OCI-LY7 (cell line): ENCODE results near the gene CSNK1E. TPM values are rescaled to one million over a fixed set of nuclear protein-coding genes. Genes with fewer than 3 reads are reported as not detected.

Source experiments
- BruUV-seq: library from RNA; stranded (reverse); fragments of 400-500 nt; replicated peaks from 2 replicates; lab custom pipeline; 2021; lab: Mats Ljungman, UMichigan
- CTCF ChIA-PET: fragments of 300-600 bp; sonication (Branson Sonifier 250); formaldehyde crosslinking; loops from one replicate; lab custom pipeline; 2022; ENCODE audit warnings: antibody characterized with exemption; ENCODE audit not compliant: unreplicated experiment; lab: Charles Lee
- POLR2A ChIA-PET: fragments of 300-600 bp; sonication (Branson Sonifier 250); formaldehyde crosslinking; loops from one replicate; lab custom pipeline; 2022; ENCODE audit warnings: antibody characterized with exemption; lab: Charles Lee
- DNase-seq: peaks from one replicate; pipeline ENCODE4 v3.0.0-alpha.2; 2015; ENCODE audit warnings: low spot score
- H2AFZ ChIP-seq: fragments of 200-600 bp; sonication (generic), shearing (Covaris generic); 2 replicates; pipeline ENCODE4 v1.6.1; 2014; ENCODE audit warnings: mild to moderate bottlenecking, antibody characterized with exemption, low read length, moderate library complexity
- H3K27ac ChIP-seq: fragments of 200-600 bp; sonication (generic); 2 replicates; pipeline ENCODE4 v1.5.1; 2014; ENCODE audit warnings: mixed run types, low read depth, mild to moderate bottlenecking, moderate library complexity, low read length, inconsistent platforms; ENCODE audit not compliant: poor library complexity, severe bottlenecking
- H3K36me3 ChIP-seq: fragments of 200-600 bp; sonication (generic); 2 replicates; pipeline ENCODE4 v1.6.1; 2014; ENCODE audit warnings: mild to moderate bottlenecking, antibody characterized with exemption, low read length, moderate library complexity, mixed read lengths; ENCODE audit not compliant: insufficient read depth
- H3K4me1 ChIP-seq: fragments of 200-600 bp; sonication (generic); 2 replicates; pipeline ENCODE4 v1.5.1; 2014; ENCODE audit warnings: mild to moderate bottlenecking, low read length; ENCODE audit not compliant: insufficient read depth, poor library complexity, severe bottlenecking
- H3K4me2 ChIP-seq: fragments of 200-600 bp; sonication (generic); 2 replicates; pipeline ENCODE4 v1.6.1; 2014; ENCODE audit warnings: mild to moderate bottlenecking, low read length
- H3K4me3 ChIP-seq: fragments of 200-600 bp; sonication (generic); 2 replicates; pipeline ENCODE4 v1.5.1; 2014; ENCODE audit warnings: mild to moderate bottlenecking, low read depth, low read length; ENCODE audit not compliant: poor library complexity, severe bottlenecking
- H3K79me2 ChIP-seq: fragments of 200-600 bp; sonication (generic); 2 replicates; pipeline ENCODE4 v1.6.1; 2016; ENCODE audit warnings: low read depth, mild to moderate bottlenecking, low read length, moderate library complexity, mixed read lengths; ENCODE audit not compliant: insufficient read depth
- H3K9me2 ChIP-seq: fragments of 200-600 bp; sonication (generic); 2 replicates; pipeline ENCODE4 v1.6.1; 2016; ENCODE audit warnings: mild to moderate bottlenecking, low read length, mixed read lengths; ENCODE audit not compliant: insufficient read depth
- H3K9me3 ChIP-seq: fragments of 200-600 bp; sonication (generic); 2 replicates; pipeline ENCODE4 v1.6.1; 2014; ENCODE audit warnings: mild to moderate bottlenecking, mixed run types, low read length, mixed read lengths
- H4K20me1 ChIP-seq: fragments of 200-600 bp; sonication (generic); 2 replicates; pipeline ENCODE4 v1.6.1; 2014; ENCODE audit warnings: mild to moderate bottlenecking, antibody characterized with exemption, low read length, moderate library complexity, mixed read lengths; ENCODE audit not compliant: insufficient read depth
- EZH2phosphoT487 ChIP-seq: fragments of 200-600 bp; sonication (generic); IDR thresholded peaks from 2 replicates; pipeline ENCODE4 v1.6.1; 2018; ENCODE audit warnings: low read depth, borderline replicate concordance, mild to moderate bottlenecking, mixed run types, antibody characterized with exemption, low read length, moderate library complexity, mixed read lengths
- intact Hi-C: fragments of 100-400 bp; cut with micrococcal nuclease; formaldehyde crosslinking; loops from one replicate; pipeline ENCODE4 v1.10.0; 2022; ENCODE audit not compliant: unreplicated experiment
- total RNA-seq, 2 experiments: library from RNA; depleted of rRNA in 1 of 2; stranded (reverse); fragments of >200 nt in 1 of 2; shearing (Covaris generic) in 1 of 2; gene quantifications; 2 replicates each; pipeline ENCODE4 v1.2.3, GENCODE V29; 2014 to 2022
- TF ChIP-seq, protein P1 (sequence below): fragments of 200-600 bp; sonication (generic); conservative IDR thresholded peaks from 2 replicates; pipeline ENCODE4 v1.5.1; 2014; ENCODE audit warnings: mild to moderate bottlenecking, antibody characterized with exemption, low read length, moderate library complexity, mixed read lengths

CSNK1E gene
- total RNA-seq, 2 experiments from 2014 or later: 182 to 203 TPM

DNA sequence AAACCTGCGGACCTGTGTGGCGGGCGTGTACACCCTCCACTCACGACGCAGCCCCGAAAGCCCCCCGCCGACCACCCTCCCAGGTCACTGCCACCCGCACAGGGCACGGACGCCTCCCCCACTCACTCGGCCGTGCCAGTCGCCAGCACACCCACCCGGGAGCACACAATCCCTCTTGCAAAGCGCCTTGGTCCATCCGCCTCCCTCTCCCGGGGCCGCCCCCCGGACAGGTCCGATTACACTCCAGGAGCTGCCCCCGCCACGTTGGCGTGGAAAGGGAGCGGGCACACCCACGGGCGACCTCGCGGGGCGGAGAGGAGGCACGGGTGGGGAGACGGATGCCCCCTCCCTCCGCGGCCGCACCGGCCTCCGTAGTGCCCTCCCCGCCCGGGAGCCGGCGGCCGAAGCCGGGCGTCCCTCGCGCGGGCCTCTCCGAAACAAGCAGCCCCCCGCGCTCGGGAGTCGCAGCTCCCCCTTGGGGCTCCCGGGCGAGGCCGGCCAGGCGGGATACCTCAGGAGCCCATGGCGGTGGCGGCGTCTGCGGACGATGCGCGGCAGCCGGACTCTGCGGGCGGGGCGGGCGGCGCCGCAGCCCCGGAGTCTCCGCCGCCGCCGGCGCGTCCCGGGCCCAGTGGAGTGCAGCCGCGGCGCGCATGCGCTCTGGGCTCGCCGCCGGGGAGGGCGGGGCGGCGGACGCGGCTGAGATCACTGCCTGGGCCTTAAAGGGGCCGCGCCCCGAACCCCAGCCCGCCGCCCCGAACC lies 44.7 kb downstream of the CSNK1E start, which contains the start of gene TMEM184B:
TMEM184B (minus strand) TSS at position 638 of the 762 bp plus-strand sequence. CDS start 25,049 bp downstream, outside the sequence.
- H4K20me1 ChIP-seq: peaks cover 14% of the 10 kb centered on the region
- H2AFZ ChIP-seq: peak within 1 kb of the TSS; percentile 91
- peaks cover 19% of the 10 kb centered on the region; the same call in 1 of the 2 replicates for H3K79me2 ChIP-seq
- ChIA-PET CTCF (no interaction called here), POLR2A (no interaction called here)
- H3K27ac ChIP-seq: peak within 1 kb of the TSS; percentile 49
- H3K4me1 ChIP-seq: peaks cover 75% of the 10 kb centered on the region
- TF ChIP-seq, protein P1, sequence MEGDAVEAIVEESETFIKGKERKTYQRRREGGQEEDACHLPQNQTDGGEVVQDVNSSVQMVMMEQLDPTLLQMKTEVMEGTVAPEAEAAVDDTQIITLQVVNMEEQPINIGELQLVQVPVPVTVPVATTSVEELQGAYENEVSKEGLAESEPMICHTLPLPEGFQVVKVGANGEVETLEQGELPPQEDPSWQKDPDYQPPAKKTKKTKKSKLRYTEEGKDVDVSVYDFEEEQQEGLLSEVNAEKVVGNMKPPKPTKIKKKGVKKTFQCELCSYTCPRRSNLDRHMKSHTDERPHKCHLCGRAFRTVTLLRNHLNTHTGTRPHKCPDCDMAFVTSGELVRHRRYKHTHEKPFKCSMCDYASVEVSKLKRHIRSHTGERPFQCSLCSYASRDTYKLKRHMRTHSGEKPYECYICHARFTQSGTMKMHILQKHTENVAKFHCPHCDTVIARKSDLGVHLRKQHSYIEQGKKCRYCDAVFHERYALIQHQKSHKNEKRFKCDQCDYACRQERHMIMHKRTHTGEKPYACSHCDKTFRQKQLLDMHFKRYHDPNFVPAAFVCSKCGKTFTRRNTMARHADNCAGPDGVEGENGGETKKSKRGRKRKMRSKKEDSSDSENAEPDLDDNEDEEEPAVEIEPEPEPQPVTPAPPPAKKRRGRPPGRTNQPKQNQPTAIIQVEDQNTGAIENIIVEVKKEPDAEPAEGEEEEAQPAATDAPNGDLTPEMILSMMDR: no peak
- TF ChIP-seq EZH2phosphoT487: no peak
- intact Hi-C loops: loop anchor here (1.0 kb wide), 1 partner anchor 28 kb away; no protein-coding TSS in a partner anchor
- H3K9me2 ChIP-seq: no peaks in the 10 kb centered on the region
- H3K4me3 ChIP-seq: peak within 1 kb of the TSS; percentile 87
- DNase-seq: peak; percentile 83
- H3K4me2 ChIP-seq: peak within 1 kb of the TSS; percentile 100
- BruUV-seq: no TSS peak
- no peaks in the 10 kb centered on the region for H3K36me3 ChIP-seq
- no peaks in the 10 kb centered on the region for H3K9me3 ChIP-seq

DNA sequence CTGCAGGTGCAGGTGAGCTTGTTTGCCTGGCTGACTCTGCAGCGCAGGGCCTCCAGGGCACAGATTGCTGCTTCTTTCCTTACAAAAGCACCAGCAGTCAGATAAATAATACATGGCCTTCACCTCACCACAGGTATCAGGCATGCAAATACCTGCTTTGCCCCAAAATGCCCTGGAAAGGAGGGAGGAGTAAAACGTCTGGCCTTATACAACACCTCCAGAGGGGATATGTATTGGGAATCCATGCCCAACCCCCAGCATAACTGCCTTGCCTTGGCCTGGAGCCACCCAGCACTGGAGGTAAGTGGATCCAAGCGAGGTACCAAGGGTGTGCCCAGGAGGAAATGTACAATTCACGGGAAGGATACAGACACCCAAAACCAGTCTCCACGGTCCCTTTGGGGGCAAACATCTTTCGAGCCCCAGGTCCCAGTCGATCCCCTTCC lies 45.3 kb downstream of the CSNK1E start:
- peaks cover 19% of the 10 kb centered on the region; the same call in 1 of the 2 replicates for H3K79me2 ChIP-seq
- no TSS peak for BruUV-seq
- peaks cover 72% of the 10 kb centered on the region for H3K4me1 ChIP-seq
- POLR2A ChIA-PET: interaction anchor here (0.6 to 1.1 kb wide), 2 partner anchors 77 to 86 kb away, joined by 3 to 4 read pairs; no protein-coding TSS in a partner anchor
- intact Hi-C loops: no loop called here
- no peak for DNase-seq
- peaks cover 14% of the 10 kb centered on the region for H4K20me1 ChIP-seq
- no peaks in the 10 kb centered on the region for H3K36me3 ChIP-seq
- TF ChIP-seq, protein P1: no peak
- no peak for TF ChIP-seq EZH2phosphoT487
- H3K4me2 ChIP-seq: peak overlapping the region; percentile 100
- no peaks in the 10 kb centered on the region for H3K9me2 ChIP-seq
- peak overlapping the region; percentile 87 for H3K4me3 ChIP-seq
- no peaks in the 10 kb centered on the region for H3K9me3 ChIP-seq
- CTCF ChIA-PET: no interaction called here
- no peak overlapping the region for H2AFZ ChIP-seq
- no peak overlapping the region for H3K27ac ChIP-seq
